SK-N-SH treated with all-trans-retinoic acid at 6 μM for 48 hours (cell line): ENCODE results near the gene FNDC3B.

Source experiments
- ARNTL ChIP-seq: fragments of 450-650 bp; formaldehyde crosslinking; IDR thresholded peaks from 2 replicates; pipeline ENCODE4 v1.5.0; 2020; ENCODE audit warnings: low read depth, mild to moderate bottlenecking, moderate library complexity, borderline replicate concordance
- CSDC2 ChIP-seq: fragments of 250-450 bp; sonication (Bioruptor Pico); IDR thresholded peaks from 2 replicates; pipeline ENCODE4 v1.5.0; 2020; ENCODE audit warnings: mild to moderate bottlenecking, moderate library complexity
- ESRRG ChIP-seq: fragments of 250-450 bp; sonication (Bioruptor Pico); IDR thresholded peaks from 2 replicates; pipeline ENCODE4 v1.6.1; 2021; ENCODE audit warnings: mild to moderate bottlenecking
- ISL1 ChIP-seq: fragments of 250-450 bp; sonication (Bioruptor Pico); IDR thresholded peaks from 2 replicates; pipeline ENCODE4 v2.1.2; 2022; ENCODE audit warnings: mild to moderate bottlenecking, moderate library complexity
- ZC3H10 ChIP-seq: fragments of 250-450 bp; sonication (Bioruptor Pico); IDR thresholded peaks from 2 replicates; pipeline ENCODE4 v1.5.1; 2021; ENCODE audit warnings: mild to moderate bottlenecking, moderate library complexity
- ZFP3 ChIP-seq: fragments of 250-450 bp; sonication (Bioruptor Pico); IDR thresholded peaks from 2 replicates; pipeline ENCODE4 v1.5.0; 2020; ENCODE audit warnings: mild to moderate bottlenecking, moderate library complexity
- ZFP30 ChIP-seq: fragments of 450-650 bp; formaldehyde crosslinking; IDR thresholded peaks from 2 replicates; pipeline ENCODE4 v1.5.0; 2022; ENCODE audit warnings: mild to moderate bottlenecking, moderate library complexity
- ZNF565 ChIP-seq: fragments of 450-650 bp; formaldehyde crosslinking; conservative IDR thresholded peaks from 2 replicates; pipeline ENCODE4 v1.5.0; 2020; ENCODE audit warnings: low read depth, mild to moderate bottlenecking, moderate library complexity
- TF ChIP-seq, protein P1 (sequence below): fragments of 250-450 bp; sonication (Bioruptor Pico); IDR thresholded peaks from 2 replicates; pipeline ENCODE4 v1.5.1; 2020; ENCODE audit warnings: low read depth, mild to moderate bottlenecking, moderate library complexity

DNA sequence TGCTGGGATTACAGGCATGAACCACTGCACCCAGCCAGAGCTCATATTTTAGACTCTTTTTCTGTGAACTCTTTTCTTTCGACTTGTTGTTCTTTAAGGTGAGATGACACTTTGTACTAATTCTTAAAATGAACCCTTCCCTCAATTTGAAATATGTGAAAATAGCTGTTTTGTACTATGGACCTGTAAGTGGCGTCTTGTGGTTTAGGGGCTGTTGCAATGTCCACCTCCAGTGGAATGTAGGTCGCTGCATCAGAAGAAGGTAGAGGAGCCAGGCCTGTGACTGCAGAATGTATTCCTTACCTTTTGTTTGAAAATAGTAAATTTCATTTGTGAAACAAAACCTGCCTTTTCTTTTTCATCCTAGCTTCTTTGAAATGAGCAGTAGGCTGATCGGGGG, 38.9 kb downstream of the FNDC3B start:
- TF ChIP-seq CSDC2, result no peak
- TF ChIP-seq, protein P1, sequence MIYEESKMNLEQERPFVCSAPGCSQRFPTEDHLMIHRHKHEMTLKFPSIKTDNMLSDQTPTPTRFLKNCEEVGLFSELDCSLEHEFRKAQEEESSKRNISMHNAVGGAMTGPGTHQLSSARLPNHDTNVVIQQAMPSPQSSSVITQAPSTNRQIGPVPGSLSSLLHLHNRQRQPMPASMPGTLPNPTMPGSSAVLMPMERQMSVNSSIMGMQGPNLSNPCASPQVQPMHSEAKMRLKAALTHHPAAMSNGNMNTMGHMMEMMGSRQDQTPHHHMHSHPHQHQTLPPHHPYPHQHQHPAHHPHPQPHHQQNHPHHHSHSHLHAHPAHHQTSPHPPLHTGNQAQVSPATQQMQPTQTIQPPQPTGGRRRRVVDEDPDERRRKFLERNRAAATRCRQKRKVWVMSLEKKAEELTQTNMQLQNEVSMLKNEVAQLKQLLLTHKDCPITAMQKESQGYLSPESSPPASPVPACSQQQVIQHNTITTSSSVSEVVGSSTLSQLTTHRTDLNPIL (CRISPR knock-in tag), result no peak
- TF ChIP-seq ZFP30, result no peak
- TF ChIP-seq ZNF565, result no peak
- TF ChIP-seq ZFP3, result no peak
- TF ChIP-seq ESRRG, result no peak
- TF ChIP-seq ARNTL (CRISPR knock-in tag), result no peak
- TF ChIP-seq ISL1 (CRISPR knock-in tag), result no peak
- no peak for TF ChIP-seq ZC3H10 (CRISPR knock-in tag)
